Measurements from ENCODE around the gene GIPC2.

Gene GIPC2

GRCh38 chr1:78005448-78005722 lies 40.4 kb upstream of the GIPC2 start:
- TF ChIP-seq, protein P1, sequence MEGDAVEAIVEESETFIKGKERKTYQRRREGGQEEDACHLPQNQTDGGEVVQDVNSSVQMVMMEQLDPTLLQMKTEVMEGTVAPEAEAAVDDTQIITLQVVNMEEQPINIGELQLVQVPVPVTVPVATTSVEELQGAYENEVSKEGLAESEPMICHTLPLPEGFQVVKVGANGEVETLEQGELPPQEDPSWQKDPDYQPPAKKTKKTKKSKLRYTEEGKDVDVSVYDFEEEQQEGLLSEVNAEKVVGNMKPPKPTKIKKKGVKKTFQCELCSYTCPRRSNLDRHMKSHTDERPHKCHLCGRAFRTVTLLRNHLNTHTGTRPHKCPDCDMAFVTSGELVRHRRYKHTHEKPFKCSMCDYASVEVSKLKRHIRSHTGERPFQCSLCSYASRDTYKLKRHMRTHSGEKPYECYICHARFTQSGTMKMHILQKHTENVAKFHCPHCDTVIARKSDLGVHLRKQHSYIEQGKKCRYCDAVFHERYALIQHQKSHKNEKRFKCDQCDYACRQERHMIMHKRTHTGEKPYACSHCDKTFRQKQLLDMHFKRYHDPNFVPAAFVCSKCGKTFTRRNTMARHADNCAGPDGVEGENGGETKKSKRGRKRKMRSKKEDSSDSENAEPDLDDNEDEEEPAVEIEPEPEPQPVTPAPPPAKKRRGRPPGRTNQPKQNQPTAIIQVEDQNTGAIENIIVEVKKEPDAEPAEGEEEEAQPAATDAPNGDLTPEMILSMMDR (IDR thresholded peaks at IDR 0.05; ENCODE audit: insufficient read depth, low read depth, low read length, missing control alignments) = no peak
- peak overlapping the region; percentile 67 for H3K4me3 ChIP-seq (ENCODE audit: low read length)

DNA sequence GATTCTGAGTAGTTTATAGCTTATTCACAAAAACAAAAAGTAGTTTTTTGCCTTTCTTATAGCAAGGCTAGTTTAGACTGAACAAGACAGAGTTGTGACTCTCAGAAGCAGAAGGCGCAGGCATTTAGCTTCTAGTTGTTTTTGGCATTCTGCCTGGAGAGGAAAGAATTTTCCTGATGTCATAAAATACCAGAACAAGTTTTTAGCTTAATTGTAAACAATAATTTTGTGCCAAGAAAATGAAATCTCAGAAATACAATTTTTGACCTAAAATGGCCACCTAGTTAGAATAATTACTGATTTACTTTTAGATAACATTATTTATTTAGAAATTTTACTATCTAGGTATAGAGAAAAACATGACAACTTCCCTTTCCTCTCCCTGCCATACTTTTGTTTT lies 40.0 kb upstream of the GIPC2 start:
- peak overlapping the region; percentile 67 for H3K4me3 ChIP-seq (ENCODE audit: low read length)
- TF ChIP-seq, protein P1 (IDR thresholded peaks at IDR 0.05; ENCODE audit: insufficient read depth, low read depth, low read length, missing control alignments) = no peak
- peak; percentile 80 for DNase-seq (ENCODE audit: low read depth)

More at GRCh38 chr1:78005448-78005722, 40.4 kb upstream of the GIPC2 start:
- DNase-seq (ENCODE audit: low read depth) = no peak

DNA sequence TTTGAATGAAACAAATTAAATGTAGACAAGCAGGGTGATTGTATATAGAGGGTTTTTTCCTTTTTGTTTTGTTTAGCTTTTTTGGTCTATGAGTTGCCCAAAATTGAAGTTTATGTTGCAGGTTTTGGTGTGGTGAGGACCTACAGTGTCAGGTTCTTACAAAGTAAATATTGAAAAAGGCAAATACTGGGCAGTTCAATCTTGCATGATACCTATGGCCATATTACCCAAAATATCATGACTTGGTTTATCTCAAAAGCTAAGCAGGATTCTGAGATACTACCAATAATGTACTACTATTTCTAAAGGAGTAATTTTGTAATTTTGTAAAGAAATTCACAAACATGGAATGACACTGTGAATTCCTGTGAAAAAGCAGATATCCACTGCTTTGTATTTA lies 39.2 kb upstream of the GIPC2 start:
- DNase-seq (ENCODE audit: low read depth) = no peak
- TF ChIP-seq, protein P1 (IDR thresholded peaks at IDR 0.05; ENCODE audit: insufficient read depth, low read depth, low read length, missing control alignments) = no peak
- H3K4me3 ChIP-seq (ENCODE audit: low read length) = peak overlapping the region; percentile 67

DNA sequence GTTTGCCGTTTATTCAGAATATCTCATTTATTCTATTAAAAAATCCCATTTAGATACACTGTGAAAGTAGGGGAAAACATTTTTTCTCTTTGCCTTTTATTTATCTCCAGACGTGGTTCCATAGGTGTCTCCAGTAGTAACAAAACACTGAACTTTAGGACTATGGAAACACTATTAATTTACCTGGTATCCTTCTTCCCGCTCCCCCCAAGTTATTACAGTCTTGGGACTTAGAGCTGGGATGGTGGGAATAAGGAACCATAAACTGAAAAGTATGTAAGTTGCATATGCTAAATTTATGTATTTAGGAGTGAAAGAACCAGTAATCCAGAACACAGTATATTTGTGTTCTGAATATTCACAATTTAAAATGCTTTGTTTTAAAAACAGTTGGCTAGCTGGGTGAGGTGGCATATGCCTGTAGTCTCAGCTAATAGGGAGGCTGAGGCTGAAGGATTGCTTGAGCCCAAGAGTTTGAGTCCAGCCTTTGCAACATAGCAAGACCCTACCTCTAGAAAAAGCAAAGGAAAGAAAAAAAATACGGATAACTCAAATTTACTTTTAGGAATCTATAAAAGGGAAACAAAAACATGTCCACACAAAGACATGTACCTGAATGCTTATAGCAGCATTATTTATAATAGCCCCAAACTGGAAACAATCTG lies 38.0 kb upstream of the GIPC2 start:
- TF ChIP-seq, protein P1 (IDR thresholded peaks at IDR 0.05; ENCODE audit: insufficient read depth, low read depth, low read length, missing control alignments) = no peak
- DNase-seq (ENCODE audit: low read depth) = no peak
- H3K4me3 ChIP-seq (ENCODE audit: low read length) = no peak overlapping the region

DNA sequence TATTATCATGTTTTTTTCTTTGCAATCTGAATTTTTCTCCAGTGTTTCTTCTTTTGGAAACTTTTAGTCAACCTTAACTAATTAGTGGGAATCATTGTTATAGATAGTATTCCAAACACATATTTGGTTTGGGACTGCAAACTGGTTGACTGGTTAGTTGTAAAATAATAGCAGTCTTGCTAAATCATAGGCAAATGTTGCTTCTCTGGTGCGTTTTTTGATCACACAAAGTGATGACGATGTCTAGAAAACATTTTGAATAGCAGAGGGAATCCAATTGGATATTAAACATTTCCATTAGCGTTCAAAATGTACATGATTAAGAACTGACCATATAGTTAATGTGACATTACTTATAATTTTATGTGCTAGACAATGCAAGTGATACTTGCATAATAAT lies 36.5 kb upstream of the GIPC2 start:
- H3K4me3 ChIP-seq (ENCODE audit: low read length) = no peak overlapping the region
- TF ChIP-seq, protein P1 (IDR thresholded peaks at IDR 0.05; ENCODE audit: insufficient read depth, low read depth, low read length, missing control alignments) = no peak
- DNase-seq (ENCODE audit: low read depth) = no peak

- TF ChIP-seq, protein P1 (IDR thresholded peaks at IDR 0.05; ENCODE audit: insufficient read depth, low read depth, low read length, missing control alignments) = no peak
- DNase-seq (ENCODE audit: low read depth) = no peak
- no peak overlapping the region for H3K4me3 ChIP-seq (ENCODE audit: low read length)
Observed at GRCh38 chr1:78009836-78010235, 35.9 kb upstream of the GIPC2 start.

- no peak for DNase-seq (ENCODE audit: low read depth)
- TF ChIP-seq, protein P1 (IDR thresholded peaks at IDR 0.05; ENCODE audit: insufficient read depth, low read depth, low read length, missing control alignments) = no peak
- H3K4me3 ChIP-seq (ENCODE audit: low read length) = no peak overlapping the region
Observed at GRCh38 chr1:78011050-78011449, 34.7 kb upstream of the GIPC2 start.
